Mucosa of rectum (tissue), 2 donors: ENCODE data around the gene P4HA2.
A peak's percentile ranks its signal among the peaks of the same experiment; 100 is the strongest.

Source experiments
- H3K27ac ChIP-seq, 2 donors: one replicate each; pipeline ENCODE4 v1.7.0; 2013; ENCODE audit warnings: inconsistent platforms in 2 of 2, low read depth in 2 of 2, low read length in 2 of 2
- H3K27me3 ChIP-seq, 2 donors: one replicate each; pipeline ENCODE4 v1.7.0; 2013; ENCODE audit warnings: low read length in 2 of 2; ENCODE audit not compliant: control insufficient read depth in 2 of 2, insufficient read depth in 2 of 2
- H3K36me3 ChIP-seq, 2 donors: one replicate each; pipeline ENCODE4 v1.7.0; 2013; ENCODE audit warnings: low read length in 2 of 2; ENCODE audit not compliant: control insufficient read depth in 2 of 2, insufficient read depth in 2 of 2
- H3K4me1 ChIP-seq, 2 donors: one replicate each; pipeline ENCODE4 v1.7.0; 2013; ENCODE audit warnings: low read length in 2 of 2, mild to moderate bottlenecking in 1 of 2; ENCODE audit not compliant: control insufficient read depth in 2 of 2, insufficient read depth in 2 of 2
- H3K4me3 ChIP-seq, 2 donors: one replicate each; pipeline ENCODE4 v1.7.0; 2013; ENCODE audit warnings: low read length in 2 of 2
- H3K9ac ChIP-seq, 2 donors: one replicate each; pipeline ENCODE4 v1.7.0; 2013; ENCODE audit warnings: low read length in 2 of 2, low read depth in 1 of 2, mild to moderate bottlenecking in 1 of 2
- H3K9me3 ChIP-seq, 2 donors: one replicate each; pipeline ENCODE4 v1.7.0; 2013; ENCODE audit warnings: low read length in 2 of 2; ENCODE audit not compliant: control insufficient read depth in 2 of 2
- donor health status: healthy.
- donor health status: Normal muscosa, but diverticular disease.

The P4HA2 gene

GRCh38 chr5:132257131-132258101, 29.8 kb upstream of the P4HA2 start, which contains the start of gene PDLIM4:
Gene PDLIM4 (plus strand): TSS chr5:132257696. CDS start chr5:132257735, 39 bp downstream.
- peak within 1 kb of the TSS; percentile 64 to 67 for H3K9ac ChIP-seq
- peak within 1 kb of the TSS in 1 of 2 donors; percentile 63 for H3K4me3 ChIP-seq
- H3K4me1 ChIP-seq, result peaks cover 4 to 13% of the 10 kb centered on the region in 2 donors

GRCh38 chr5:132256783-132257130, 29.1 kb upstream of the P4HA2 start:
- no peaks in the 10 kb centered on the region for H3K9me3 ChIP-seq
- peaks cover 4 to 13% of the 10 kb centered on the region in 2 donors for H3K4me1 ChIP-seq
- H3K27ac ChIP-seq, result peak overlapping the region; percentile 49 to 59
- H3K9ac ChIP-seq, result peak overlapping the region; percentile 17 to 44
- no peaks in the 10 kb centered on the region for H3K36me3 ChIP-seq
- no peaks in the 10 kb centered on the region for H3K27me3 ChIP-seq
- no peak overlapping the region for H3K4me3 ChIP-seq

More at GRCh38 chr5:132257131-132258101, 29.8 kb upstream of the P4HA2 start, which contains the start of gene PDLIM4:
- Histone ChIP-seq H3K27ac (peak within 1 kb of the TSS; percentile 81 to 86), H3K27me3 (no peaks in the 10 kb centered on the region), H3K9me3 (no peaks in the 10 kb centered on the region), H3K36me3 (no peaks in the 10 kb centered on the region)

GRCh38 chr5:132256086-132256782, 28.6 kb upstream of the P4HA2 start:
- Histone ChIP-seq H3K27ac (no peak overlapping the region), H3K36me3 (no peaks in the 10 kb centered on the region), H3K4me3 (no peak overlapping the region), H3K27me3 (no peaks in the 10 kb centered on the region), H3K4me1 (peaks cover 4 to 13% of the 10 kb centered on the region in 2 donors), H3K9me3 (no peaks in the 10 kb centered on the region), H3K9ac (no peak overlapping the region)

DNA sequence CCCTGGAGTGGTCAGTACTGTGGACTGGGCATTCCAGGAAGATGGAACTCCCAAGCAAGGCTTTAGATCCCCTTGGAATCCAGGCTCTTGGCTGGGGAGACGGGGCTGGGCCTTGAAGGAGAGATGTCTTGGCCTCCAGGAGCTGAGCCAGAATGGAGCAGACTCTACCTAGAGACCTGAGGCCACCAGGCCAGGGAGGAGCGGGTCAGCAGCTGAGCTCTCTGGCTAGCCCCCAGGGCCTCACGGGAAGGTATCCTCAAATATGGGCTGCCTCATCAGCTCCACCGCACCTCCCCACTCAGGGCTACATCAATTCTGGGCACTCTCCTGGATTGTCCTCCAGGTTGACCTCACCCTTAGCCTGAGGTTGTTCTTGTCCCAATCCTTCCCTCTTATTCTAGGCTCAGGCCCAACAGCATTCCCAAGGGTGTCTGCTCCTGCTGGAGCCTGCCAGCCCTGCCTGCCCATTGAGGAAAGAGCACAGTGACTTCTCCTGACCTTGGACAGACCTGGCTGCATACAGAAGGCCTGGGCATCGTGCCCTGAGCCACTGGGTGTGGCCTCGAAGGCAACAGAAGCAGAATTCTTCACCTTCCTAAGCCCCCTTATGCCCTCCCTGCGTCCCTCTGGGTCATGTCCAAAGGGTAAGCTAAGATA, 26.8 kb upstream of the P4HA2 start:
- no peak overlapping the region for H3K27ac ChIP-seq
- no peak overlapping the region for H3K4me3 ChIP-seq
- peaks cover 0 to 8% of the 10 kb centered on the region in 2 donors for H3K4me1 ChIP-seq
- no peak overlapping the region for H3K9ac ChIP-seq
- H3K36me3 ChIP-seq, result no peaks in the 10 kb centered on the region
- H3K27me3 ChIP-seq, result no peaks in the 10 kb centered on the region
- H3K9me3 ChIP-seq, result no peaks in the 10 kb centered on the region

DNA sequence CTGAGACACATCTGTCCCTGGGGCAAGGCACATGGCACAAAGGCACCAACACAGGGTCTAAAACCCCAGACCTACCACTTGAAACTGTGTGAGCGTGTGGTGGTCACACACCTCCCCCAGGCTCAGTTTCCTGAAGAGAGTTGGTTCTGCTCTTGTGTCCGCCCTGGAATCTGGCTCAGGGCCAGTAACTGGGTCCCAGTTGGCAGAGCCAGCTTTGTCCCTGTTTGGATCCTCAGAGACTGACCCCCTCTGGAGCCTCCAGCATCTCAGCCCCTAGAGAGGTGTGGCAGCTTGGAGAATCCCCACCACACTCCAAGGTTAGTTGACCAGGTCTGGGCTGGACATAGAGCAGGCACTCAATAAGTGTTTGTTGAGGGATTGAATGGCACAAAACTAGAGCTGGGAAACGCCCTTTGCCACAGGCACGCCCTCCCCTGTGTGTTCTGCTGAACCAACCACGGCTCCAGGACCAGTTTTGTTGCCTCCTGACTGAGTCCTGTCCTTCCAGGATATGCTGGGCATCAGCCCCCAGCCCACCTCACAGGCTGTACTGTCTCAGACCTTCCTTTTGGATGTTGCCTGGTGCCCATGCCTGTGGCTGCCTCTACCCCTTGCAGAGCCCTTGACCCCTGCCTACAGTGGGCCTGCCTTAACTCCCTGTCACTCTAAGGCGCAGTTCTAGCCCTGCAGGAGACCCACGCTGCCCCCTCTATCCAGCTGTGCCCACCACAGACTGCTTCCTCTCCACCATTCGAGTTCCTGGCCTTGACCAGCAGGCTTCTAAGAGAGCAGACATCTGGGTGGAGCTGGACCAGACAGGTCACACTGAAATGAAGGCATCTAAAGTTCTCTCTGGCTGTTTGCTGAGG, 26.0 kb upstream of the P4HA2 start:
- Histone ChIP-seq H3K27ac (no peak overlapping the region), H3K27me3 (no peaks in the 10 kb centered on the region), H3K9me3 (no peaks in the 10 kb centered on the region), H3K4me1 (peaks cover 0 to 8% of the 10 kb centered on the region in 2 donors), H3K9ac (no peak overlapping the region), H3K4me3 (no peak overlapping the region), H3K36me3 (no peaks in the 10 kb centered on the region)

DNA sequence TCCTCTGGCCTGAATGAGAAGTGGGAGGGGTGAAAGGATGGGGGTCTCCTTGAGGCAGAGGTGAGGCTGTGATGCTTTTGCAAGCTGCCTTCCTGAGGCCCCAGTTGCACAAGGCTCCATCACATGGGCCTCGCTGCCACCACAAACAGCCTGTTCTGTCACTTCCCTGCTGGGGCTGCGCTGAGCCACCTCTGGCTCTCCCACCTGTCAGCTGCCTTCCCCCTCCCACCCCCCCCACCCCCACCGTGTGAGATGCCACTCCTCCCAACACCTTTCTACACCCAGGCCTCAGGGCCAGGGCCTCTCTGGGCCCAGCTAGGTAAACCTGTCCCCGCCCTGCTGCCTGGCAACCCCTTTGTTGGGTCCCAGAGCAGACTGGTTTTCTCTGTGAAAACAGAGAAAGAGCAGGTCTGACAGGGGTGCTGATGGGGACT, 25.4 kb upstream of the P4HA2 start:
- Histone ChIP-seq H3K4me1 (peaks cover 0 to 8% of the 10 kb centered on the region in 2 donors), H3K27ac (no peak overlapping the region), H3K9ac (no peak overlapping the region)

GRCh38 chr5:132251220-132251725, 23.6 kb upstream of the P4HA2 start:
- Histone ChIP-seq H3K36me3 (no peaks in the 10 kb centered on the region), H3K4me3 (no peak overlapping the region), H3K9ac (no peak overlapping the region), H3K9me3 (no peaks in the 10 kb centered on the region), H3K27me3 (no peaks in the 10 kb centered on the region), H3K4me1 (peaks cover 0 to 9% of the 10 kb centered on the region in 2 donors), H3K27ac (no peak overlapping the region)

More for the DNA sequence above, 25.4 kb upstream of the P4HA2 start:
- H3K9me3 ChIP-seq, result no peaks in the 10 kb centered on the region
- H3K4me3 ChIP-seq, result no peak overlapping the region
- no peaks in the 10 kb centered on the region for H3K27me3 ChIP-seq
- H3K36me3 ChIP-seq, result no peaks in the 10 kb centered on the region

GRCh38 chr5:132250547-132250946, 22.9 kb upstream of the P4HA2 start:
- no peaks in the 10 kb centered on the region for H3K27me3 ChIP-seq
- no peaks in the 10 kb centered on the region for H3K9me3 ChIP-seq
- no peak overlapping the region for H3K9ac ChIP-seq
- H3K4me3 ChIP-seq, result no peak overlapping the region
- no peaks in the 10 kb centered on the region for H3K36me3 ChIP-seq
- H3K4me1 ChIP-seq, result peaks cover 3 to 16% of the 10 kb centered on the region in 2 donors
- H3K27ac ChIP-seq, result no peak overlapping the region

DNA sequence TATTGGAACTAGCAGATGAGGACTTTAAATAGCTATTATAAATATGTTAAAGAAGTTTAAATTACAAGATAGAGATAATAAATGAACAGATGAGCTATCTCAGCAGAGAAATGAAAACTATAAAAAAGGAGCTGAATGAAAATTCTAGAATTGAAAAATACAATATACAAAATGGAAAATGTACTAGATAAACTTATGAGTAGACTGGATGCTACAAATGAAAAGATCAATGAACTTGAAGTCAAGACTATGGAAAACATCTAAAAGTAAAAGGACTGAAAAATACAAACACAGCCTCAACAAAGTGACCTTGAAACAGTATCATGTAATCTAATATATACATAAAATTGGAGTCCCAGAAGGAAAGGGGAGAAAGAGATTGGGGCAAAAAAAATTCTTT, 19.2 kb upstream of the P4HA2 start:
- Histone ChIP-seq H3K36me3 (no peaks in the 10 kb centered on the region), H3K4me1 (peaks cover 3 to 8% of the 10 kb centered on the region in 2 donors), H3K9me3 (no peaks in the 10 kb centered on the region), H3K27me3 (no peaks in the 10 kb centered on the region), H3K9ac (no peak overlapping the region), H3K27ac (no peak overlapping the region), H3K4me3 (no peak overlapping the region)
